H1 (cell line): ENCODE measurements around the gene ZNF771. TPM values are rescaled to one million over a fixed set of nuclear protein-coding genes. Genes with fewer than 3 reads are reported as not detected.

Source experiments
- CTCF ChIA-PET: fragments of 300-600 bp; sonication (Branson Sonifier 250); formaldehyde crosslinking; loops from one replicate; lab custom pipeline; 2021; ENCODE audit not compliant: partially characterized antibody; lab: Charles Lee
- POLR2A ChIA-PET: fragments of 300-600 bp; sonication (Branson Sonifier 250); formaldehyde crosslinking; loops from one replicate; lab custom pipeline; 2021; ENCODE audit warnings: inconsistent platforms; ENCODE audit not compliant: partially characterized antibody; lab: Charles Lee
- DNase-seq, 2 experiments: peaks; one replicate each; pipeline versions ENCODE4 v3.0.0 to v3.0.0-alpha.2; 2010 to 2022; ENCODE audit warnings: low spot score in 2 of 2, low read depth in 1 of 2, mixed read lengths in 1 of 2
- FAIRE-seq: peaks from 2 replicates; lab custom pipeline; 2011; peaks lifted over from hg19 to GRCh38; lab: Jason Lieb, UNC
- H2AFZ ChIP-seq: 2 replicates; pipeline ENCODE4 v1.8.1; 2012; ENCODE audit warnings: low read length, inconsistent platforms
- H2AK5ac ChIP-seq: 2 replicates; pipeline ENCODE4 v1.6.1; 2013; ENCODE audit warnings: low read depth, low read length
- H2BK120ac ChIP-seq: replicated peaks from 2 replicates; pipeline ENCODE3; 2013; ENCODE audit warnings: low read depth, low read length, inconsistent platforms
- H2BK12ac ChIP-seq: 2 replicates; pipeline ENCODE4 v1.6.1; 2013; ENCODE audit warnings: low read depth, low read length
- H2BK15ac ChIP-seq: 2 replicates; pipeline ENCODE4 v1.6.1; 2013; ENCODE audit warnings: low read length
- H2BK20ac ChIP-seq: 2 replicates; pipeline ENCODE4 v1.6.1; 2013; ENCODE audit warnings: low read length
- H2BK5ac ChIP-seq: 2 replicates; pipeline ENCODE4 v1.6.1; 2013; ENCODE audit warnings: low read depth, low read length
- H3K14ac ChIP-seq: 2 replicates; pipeline ENCODE4 v1.6.1; 2013; ENCODE audit warnings: inconsistent platforms; ENCODE audit not compliant: insufficient read length
- H3K18ac ChIP-seq: 2 replicates; pipeline ENCODE4 v1.6.1; 2013; ENCODE audit warnings: low read length; ENCODE audit errors: extremely low read depth
- H3K23ac ChIP-seq: 2 replicates; pipeline ENCODE4 v1.6.1; 2013; ENCODE audit warnings: inconsistent platforms; ENCODE audit not compliant: insufficient read length
- H3K23me2 ChIP-seq: 2 replicates; pipeline ENCODE4 v1.6.1; 2013; ENCODE audit warnings: low read depth, low read length
- H3K27ac ChIP-seq: 2 replicates; pipeline ENCODE4 v1.6.1; 2011; ENCODE audit warnings: low read depth, low read length, inconsistent platforms
- H3K27me3 ChIP-seq, 4 experiments: replicated peaks in 1 of 4; 1 replicate in 1 of 4; 2 replicates in 3 of 4; pipeline versions ENCODE4 v1.6.1 to v1.8.1; 2011 to 2013; ENCODE audit warnings: low read length in 3 of 4, mild to moderate bottlenecking in 3 of 4, inconsistent platforms in 2 of 4, mixed read lengths in 2 of 4, moderate library complexity in 1 of 4; ENCODE audit not compliant: control insufficient read depth in 3 of 4, insufficient read depth in 3 of 4; ENCODE audit errors: extremely low read depth in 1 of 4
- H3K36me3 ChIP-seq, 4 experiments: 2 replicates each; pipeline versions ENCODE4 v1.6.1 to v1.8.1; 2011 to 2013; ENCODE audit warnings: mild to moderate bottlenecking in 4 of 4, low read length in 3 of 4, moderate library complexity in 2 of 4, control low read depth in 1 of 4, inconsistent platforms in 1 of 4; ENCODE audit not compliant: insufficient read depth in 4 of 4, control insufficient read depth in 2 of 4
- H3K4ac ChIP-seq: replicated peaks from 2 replicates; pipeline ENCODE3; 2013; ENCODE audit warnings: low read length, low read depth, mixed read lengths, inconsistent platforms; ENCODE audit not compliant: insufficient read length
- H3K4me1 ChIP-seq, 4 experiments: replicated peaks in 1 of 4; 1 replicate in 1 of 4; 2 replicates in 3 of 4; pipeline versions ENCODE4 v1.6.1 to v1.8.1; 2011 to 2013; ENCODE audit warnings: low read length in 3 of 4, inconsistent platforms in 2 of 4, mixed read lengths in 1 of 4; ENCODE audit not compliant: insufficient read depth in 4 of 4, control insufficient read depth in 3 of 4
- H3K4me2 ChIP-seq, 2 experiments: 2 replicates each; pipeline versions ENCODE4 v1.6.1 to v1.8.1; 2011 to 2013; ENCODE audit warnings: low read depth in 2 of 2, low read length in 2 of 2, control low read depth in 1 of 2, inconsistent platforms in 1 of 2, mild to moderate bottlenecking in 1 of 2; ENCODE audit not compliant: insufficient read depth in 1 of 2
- H3K4me3 ChIP-seq, 4 experiments: fragments of 200-600, 300-600 bp in 1 of 4; sonication (generic), shearing (Covaris generic), sonication (Bioruptor Twin) in 1 of 4; 2 replicates each; pipeline versions ENCODE4 v1.5.1 to v1.8.1; 2011 to 2016; ENCODE audit warnings: low read length in 4 of 4, low read depth in 3 of 4, control low read depth in 2 of 4, inconsistent platforms in 2 of 4, mild to moderate bottlenecking in 2 of 4, mixed read lengths in 1 of 4, moderate library complexity in 1 of 4; ENCODE audit not compliant: insufficient read depth in 2 of 4; ENCODE audit errors: extremely low read depth in 1 of 4
- H3K56ac ChIP-seq: replicated peaks from 2 replicates; pipeline ENCODE3; 2013; ENCODE audit warnings: low read depth, mild to moderate bottlenecking, mixed read lengths, low read length, inconsistent platforms; ENCODE audit not compliant: insufficient read length
- H3K79me1 ChIP-seq: 2 replicates; pipeline ENCODE4 v1.6.1; 2013; ENCODE audit warnings: low read depth, low read length, control low read depth
- H3K79me2 ChIP-seq, 2 experiments: 2 replicates each; pipeline versions ENCODE4 v1.6.1 to v1.8.1; 2012 to 2013; ENCODE audit warnings: low read length in 2 of 2, mild to moderate bottlenecking in 2 of 2, inconsistent platforms in 1 of 2; ENCODE audit not compliant: insufficient read depth in 2 of 2, control insufficient read depth in 1 of 2
- H3K9ac ChIP-seq, 4 experiments: replicated peaks in 1 of 4; 1 replicate in 1 of 4; 2 replicates in 3 of 4; pipeline versions ENCODE4 v1.6.1 to v1.8.1; 2011 to 2013; ENCODE audit warnings: low read depth in 3 of 4, low read length in 3 of 4, control low read depth in 2 of 4, mild to moderate bottlenecking in 2 of 4, moderate library complexity in 2 of 4, inconsistent platforms in 1 of 4; ENCODE audit errors: extremely low read depth in 1 of 4
- H3K9me3 ChIP-seq, 2 experiments: 2 replicates each; pipeline versions ENCODE4 v1.6.1 to v1.8.1; 2012 to 2013; ENCODE audit warnings: mild to moderate bottlenecking in 2 of 2, moderate library complexity in 2 of 2, control low read depth in 1 of 2, inconsistent platforms in 1 of 2, low read depth in 1 of 2, low read length in 1 of 2, mixed read lengths in 1 of 2; ENCODE audit not compliant: insufficient read depth in 2 of 2
- H4K20me1 ChIP-seq, 2 experiments: replicated peaks in 1 of 2; 2 replicates each; pipeline versions ENCODE3 to v1.8.1; 2011 to 2013; ENCODE audit warnings: inconsistent platforms in 2 of 2, low read length in 2 of 2, mild to moderate bottlenecking in 1 of 2; ENCODE audit not compliant: insufficient read depth in 2 of 2, control insufficient read depth in 1 of 2
- H4K5ac ChIP-seq: 2 replicates; pipeline ENCODE4 v1.6.1; 2013; ENCODE audit warnings: low read length, low read depth, mixed read lengths, inconsistent platforms; ENCODE audit not compliant: insufficient read length
- H4K8ac ChIP-seq: 2 replicates; pipeline ENCODE4 v1.8.0; 2013; ENCODE audit warnings: mild to moderate bottlenecking, moderate library complexity, low read length, inconsistent platforms; ENCODE audit not compliant: insufficient read depth; ENCODE audit errors: extremely low read depth
- H4K91ac ChIP-seq: replicated peaks from 2 replicates; pipeline ENCODE3; 2013; ENCODE audit warnings: low read length, mixed read lengths, inconsistent platforms; ENCODE audit not compliant: insufficient read length
- BCL11A ChIP-seq, 2 experiments: IDR thresholded peaks; one replicate each; pipeline ENCODE4 v1.6.1; 2011; ENCODE audit warnings: low read depth in 2 of 2, low read length in 2 of 2, mild to moderate bottlenecking in 2 of 2
- CBX8 ChIP-seq: fragments of 300-800, 300-1000 bp; sonication (generic); IDR thresholded peaks from 2 replicates; pipeline ENCODE4 v1.7.1; 2016; ENCODE audit warnings: low read depth, low read length, borderline replicate concordance
- CREB1 ChIP-seq: IDR thresholded peaks from 2 replicates; pipeline ENCODE4 v1.6.1; 2012; ENCODE audit warnings: inconsistent platforms
- KDM4A ChIP-seq: IDR thresholded peaks from one replicate; pipeline ENCODE4 v1.7.1; 2012; ENCODE audit warnings: low read depth, mild to moderate bottlenecking, moderate library complexity, low read length, inconsistent platforms; ENCODE audit not compliant: severe bottlenecking
- KDM5A ChIP-seq: fragments of 200-600 bp; IDR thresholded peaks from 2 replicates; pipeline ENCODE4 v1.7.1; 2012; ENCODE audit warnings: mild to moderate bottlenecking, low read length, inconsistent platforms, mixed read lengths
- POLR2AphosphoS5 ChIP-seq: IDR thresholded peaks from 2 replicates; pipeline ENCODE4 v1.6.1; 2011; ENCODE audit warnings: low read depth, low read length
- SIRT6 ChIP-seq: IDR thresholded peaks from one replicate; pipeline ENCODE4 v1.7.1; 2012; ENCODE audit warnings: low read length, inconsistent platforms
- SP2 ChIP-seq: IDR thresholded peaks from 2 replicates; pipeline ENCODE4 v1.6.1; 2012; ENCODE audit warnings: mild to moderate bottlenecking, low read length, inconsistent platforms
- SP4 ChIP-seq: IDR thresholded peaks from 2 replicates; pipeline ENCODE4 v1.6.1; 2012; ENCODE audit warnings: low read length, inconsistent platforms
- TAF7 ChIP-seq: optimal IDR thresholded peaks from 2 replicates; pipeline ENCODE3; 2011; ENCODE audit warnings: low read depth, mild to moderate bottlenecking, inconsistent platforms, low read length, moderate library complexity, borderline replicate concordance
- TEAD4 ChIP-seq: IDR thresholded peaks from 2 replicates; pipeline ENCODE4 v1.6.1; 2012; ENCODE audit warnings: low read depth, low read length, inconsistent platforms, mixed read lengths
- WGBS, 2 experiments: shearing (Covaris generic) in 1 of 2; methylation state at CpG; one replicate each; pipeline versions ENCODE4 v1.1.6 to v1.1.7; 2013 to 2015; ENCODE audit warnings: low lambda C conversion rate in 2 of 2, mixed read lengths in 2 of 2, inconsistent platforms in 1 of 2, low coverage in 1 of 2, missing lambda C conversion rate in 1 of 2; ENCODE audit not compliant: insufficient replicate concordance in 2 of 2, insufficient coverage in 1 of 2, insufficient read length in 1 of 2; ENCODE audit errors: extremely low coverage in 1 of 2, missing lambda C conversion rate in 1 of 2; 5-methylcytosine and 5-hydroxymethylcytosine counted together
- polyA plus RNA-seq, 7 experiments: library from polyadenylated mRNA; depleted of rRNA in 3 of 7; stranded (reverse) in 5 of 7; unstranded in 2 of 7; fragments of >200 nt in 5 of 7; fragments of 200-250 nt in 2 of 7; gene quantifications; 1 replicate in 5 of 7; 2 replicates in 1 of 7; 4 replicates in 1 of 7; pipeline versions ENCODE4 v1.2.1 to v1.2.3, GENCODE V29; 2011 to 2013; ENCODE audit warnings: missing spikeins in 2 of 7, mixed read lengths in 2 of 7
- total RNA-seq: library from RNA; stranded (reverse); fragmentation: NEBNext Ultra II Directional; extraction: Animal tissue kit (Norgen Biotek cat#: 25700); gene quantifications from 2 replicates; pipeline ENCODE4 v1.2.1, GENCODE V29; 2021
- TF ChIP-seq, protein P1 (sequence below): IDR thresholded peaks from 2 replicates; pipeline ENCODE4 v1.6.1; 2011; ENCODE audit warnings: low read length, improper control_type of control experiment

ZNF771 gene
- total and polyA plus RNA-seq, 2 of the 8 experiments (the other 6 are each of a cell fraction or from before 2014, with no cell fraction given) = 10.6 to 15.7 TPM

DNA sequence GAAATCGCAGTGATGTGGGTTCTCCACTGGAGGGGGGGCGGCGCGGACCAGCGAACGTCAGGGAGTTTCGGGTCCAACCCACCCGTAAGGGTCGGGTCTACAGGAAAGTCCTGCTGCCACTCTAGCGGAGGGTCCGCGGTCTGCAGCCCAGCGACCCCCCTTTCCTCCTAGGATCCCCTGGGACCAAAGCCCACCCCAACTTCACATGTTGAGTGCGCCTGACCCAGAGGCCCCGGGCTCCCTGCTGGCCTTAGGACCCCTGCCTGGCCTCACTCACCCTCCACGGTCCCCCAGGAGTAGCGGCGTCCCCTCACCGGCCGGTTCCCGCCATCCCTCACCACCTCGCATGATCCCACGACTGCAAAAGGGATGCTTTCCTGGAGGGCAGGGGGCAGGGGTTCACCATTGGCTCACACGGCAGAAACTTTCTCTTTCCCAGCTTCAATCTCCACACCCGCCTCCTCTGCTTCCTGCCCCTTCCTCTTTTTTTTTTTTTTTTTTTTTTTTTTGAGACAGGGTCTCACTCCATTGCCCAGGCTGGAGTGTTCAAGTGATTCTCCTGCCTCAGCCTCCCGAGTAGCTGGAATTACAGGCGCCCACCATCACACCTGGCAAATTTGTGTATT is 28.1 kb upstream of the ZNF771 start:
- peaks cover 0 to 9% (median 5%) of the 10 kb centered on the region in 4 experiments; a peak in 5 of 7 replicates for H3K4me1 ChIP-seq
- H2BK12ac ChIP-seq = no peak overlapping the region
- H3K23ac ChIP-seq = no peak overlapping the region
- peak overlapping the region in 3 of 4 experiments; percentile 47 to 69 (median 51); a peak in 6 of 7 replicates for H3K9ac ChIP-seq
- H3K18ac ChIP-seq = peak overlapping the region; percentile 99
- DNase-seq (no peak), FAIRE-seq (no peak)
- H3K27ac ChIP-seq = peak overlapping the region; percentile 60
- 11% methylated on average over 22 of the region's 27 CpGs; no CpG with 5 or more reads in 1 of the 2 experiments for WGBS, 2 experiments
- peak overlapping the region; percentile 25 for H4K91ac ChIP-seq
- H3K56ac ChIP-seq = peak overlapping the region; percentile 50
- no peaks in the 10 kb centered on the region for H3K36me3 ChIP-seq
- peak overlapping the region; percentile 80 to 98 for H3K4me2 ChIP-seq
- no peak overlapping the region for H2BK15ac ChIP-seq
- no peaks in the 10 kb centered on the region for H3K9me3 ChIP-seq
- H3K79me1 ChIP-seq = no peaks in the 10 kb centered on the region
- peak overlapping the region; percentile 60 for H2BK5ac ChIP-seq
- H2AFZ ChIP-seq = peak overlapping the region; percentile 48; the same call in 1 of the 2 replicates
- H2AK5ac ChIP-seq = no peak overlapping the region
- H4K5ac ChIP-seq = peak overlapping the region; percentile 57
- no peak overlapping the region for H2BK120ac ChIP-seq
- peak overlapping the region; percentile 70 to 88 (median 82) for H3K4me3 ChIP-seq
- peak overlapping the region; percentile 74; the same call in 1 of the 2 replicates for H4K8ac ChIP-seq
- H4K20me1 ChIP-seq = no peaks in the 10 kb centered on the region
- ChIA-PET POLR2A (interaction anchor here (0.7 to 13.6 kb wide), 2 partner anchors 18 to 278 kb away, joined by 4 to 151 read pairs; partner anchors contain the start of gene ZNF48), CTCF (interaction anchor here (0.9 to 1.6 kb wide), 3 partner anchors 12 to 146 kb away, joined by 3 to 6 read pairs (median 3); no protein-coding TSS in a partner anchor)
- H3K23me2 ChIP-seq = peaks cover 10% of the 10 kb centered on the region
- H3K27me3 ChIP-seq = no peaks in the 10 kb centered on the region
- H3K79me2 ChIP-seq = no peaks in the 10 kb centered on the region
- H3K4ac ChIP-seq = peak overlapping the region; percentile 85
- H2BK20ac ChIP-seq = no peak overlapping the region
- H3K14ac ChIP-seq = no peak overlapping the region
- TF ChIP-seq SIRT6 (no peak), CREB1 (no peak), KDM5A (no peak), KDM4A (no peak), CBX8 (no peak), TAF7 (no peak), SP2 (no peak), POLR2AphosphoS5 (0 out of 2 replicates have a peak, but pooled peaks have one; percentile 4), SP4 (no peak), TEAD4 (no peak), BCL11A (IDR thresholded peaks at IDR 0.05; ENCODE audit: low read depth in 2 of 2, low read length in 2 of 2) (no peak)
- TF ChIP-seq, protein P1, sequence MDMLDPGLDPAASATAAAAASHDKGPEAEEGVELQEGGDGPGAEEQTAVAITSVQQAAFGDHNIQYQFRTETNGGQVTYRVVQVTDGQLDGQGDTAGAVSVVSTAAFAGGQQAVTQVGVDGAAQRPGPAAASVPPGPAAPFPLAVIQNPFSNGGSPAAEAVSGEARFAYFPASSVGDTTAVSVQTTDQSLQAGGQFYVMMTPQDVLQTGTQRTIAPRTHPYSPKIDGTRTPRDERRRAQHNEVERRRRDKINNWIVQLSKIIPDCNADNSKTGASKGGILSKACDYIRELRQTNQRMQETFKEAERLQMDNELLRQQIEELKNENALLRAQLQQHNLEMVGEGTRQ = no peak
